ENCODE results near the gene GDF7.

Gene GDF7

GRCh38 chr2:20675701-20676352, 8.9 kb downstream of the GDF7 start:
- DNase-seq = peak; percentile 8

- DNase-seq = no peak
Measured at GRCh38 chr2:20676353-20677215, 9.6 kb downstream of the GDF7 start.

- no peak for DNase-seq
Measured at GRCh38 chr2:20677301-20678085, 10.5 kb downstream of the GDF7 start.

- no peak for DNase-seq
Measured at GRCh38 chr2:20678086-20678395, 11.1 kb downstream of the GDF7 start.

DNA sequence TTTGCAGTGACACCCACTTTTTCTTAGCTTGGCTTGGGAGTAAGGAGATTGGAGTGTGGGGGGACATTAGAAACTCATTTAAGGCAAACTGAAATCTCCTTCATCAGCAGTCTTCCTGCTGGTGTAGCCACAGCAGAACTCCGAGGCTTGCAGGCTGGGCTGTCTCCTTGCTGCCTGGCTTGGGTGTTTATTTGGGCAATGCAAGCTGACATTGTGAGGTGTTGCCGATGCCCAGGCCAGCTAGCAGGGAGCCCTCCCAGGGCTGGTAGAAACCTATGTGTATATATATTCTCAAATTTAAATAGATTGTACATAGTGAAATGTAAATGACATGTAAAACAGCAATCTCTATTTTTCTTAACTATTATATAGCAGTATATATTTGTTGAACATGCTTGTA, 11.8 kb downstream of the GDF7 start:
- DNase-seq = no peak

DNA sequence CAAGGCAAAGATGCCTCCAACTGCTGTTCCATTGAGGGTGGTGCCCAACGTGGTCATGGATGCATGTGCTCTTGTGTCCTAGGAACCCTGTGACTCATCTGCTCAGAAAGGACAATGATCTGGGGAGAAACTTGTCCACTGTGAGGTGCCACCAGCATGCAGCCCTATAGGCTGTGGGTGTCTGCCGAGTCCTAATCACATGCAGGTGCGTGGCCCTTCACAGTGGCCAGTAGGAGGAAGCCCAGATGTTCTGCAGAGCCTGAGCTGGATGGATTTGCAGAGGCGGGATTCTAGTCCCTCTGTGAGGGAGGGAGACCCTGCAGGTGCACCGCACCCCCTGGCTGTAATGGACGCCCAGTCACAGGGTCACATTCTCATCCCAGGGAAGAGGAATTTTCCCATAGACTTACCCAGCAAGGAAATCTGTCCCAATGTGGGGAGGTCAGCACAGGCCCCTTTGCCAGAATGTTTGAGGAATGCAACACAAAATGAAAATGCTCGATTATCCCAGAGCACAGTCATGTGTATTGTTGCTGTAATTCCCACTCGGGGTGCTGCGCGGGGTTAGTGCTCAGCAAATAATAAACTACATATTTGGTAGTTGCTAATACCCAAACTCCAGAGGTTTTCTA, 13.9 kb downstream of the GDF7 start:
- no peak for DNase-seq

DNA sequence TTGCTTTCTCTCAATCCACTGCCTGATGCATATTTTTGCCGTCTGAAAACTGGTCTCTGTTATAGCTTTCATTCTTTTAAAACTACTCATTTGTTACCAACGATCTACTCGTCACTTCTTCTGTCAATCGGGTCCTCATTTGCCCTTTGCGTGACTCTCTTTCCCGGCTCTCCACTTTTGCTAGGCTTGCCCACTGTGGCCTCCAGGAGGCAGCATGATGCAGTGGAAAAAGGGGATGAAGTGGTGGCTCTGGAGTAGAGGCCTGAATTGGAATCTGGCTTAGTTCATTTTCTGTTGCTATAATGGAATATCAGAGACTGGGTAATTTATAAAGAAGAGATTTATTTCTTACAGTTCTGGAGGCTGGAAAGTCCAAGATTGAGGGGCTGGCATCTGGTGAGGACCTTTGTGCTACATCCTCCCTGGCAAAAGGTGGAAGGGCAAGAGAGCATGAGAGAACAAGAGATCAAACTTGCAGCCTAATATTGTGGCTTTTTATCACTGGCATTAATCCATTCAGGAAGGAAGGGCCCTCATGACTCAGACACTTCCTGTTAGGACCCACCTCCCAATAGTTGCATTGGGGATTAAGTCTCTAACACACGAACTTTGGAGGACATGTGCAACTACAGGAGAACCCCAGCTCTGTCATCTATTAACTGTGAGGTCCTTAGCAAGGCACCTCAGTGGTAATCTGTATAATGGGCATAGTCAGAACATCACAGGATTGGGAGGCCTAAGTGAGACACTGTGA, 15.4 kb downstream of the GDF7 start:
- DNase-seq = no peak

DNA sequence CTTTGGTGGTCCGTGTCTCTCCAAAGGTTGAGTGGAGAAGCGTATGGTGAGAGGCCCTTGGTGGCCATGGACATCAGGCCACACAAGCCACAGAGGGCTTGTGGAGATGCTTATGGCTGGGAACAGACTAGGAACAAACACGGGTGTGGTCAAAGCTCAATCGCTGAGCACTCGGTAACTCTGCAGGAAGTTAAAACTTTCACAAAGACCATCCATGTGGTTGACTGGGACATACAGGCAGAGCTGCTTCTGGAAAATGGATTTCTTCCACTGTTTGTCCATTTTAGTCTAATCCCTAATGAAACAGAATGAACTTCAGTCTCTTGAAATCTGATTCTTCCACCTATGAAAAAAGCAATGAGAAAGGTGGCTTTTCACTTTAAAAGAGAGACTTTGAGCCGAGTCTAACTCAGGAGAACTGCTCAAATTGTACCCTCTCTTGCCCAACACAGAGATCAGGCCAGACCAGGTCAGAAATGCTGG, 17.7 kb downstream of the GDF7 start:
- no peak for DNase-seq

- no peak for DNase-seq
Measured at GRCh38 chr2:20687260-20687832, 20.4 kb downstream of the GDF7 start.

- DNase-seq = no peak
Measured at GRCh38 chr2:20689428-20690264, 22.7 kb downstream of the GDF7 start.

DNA sequence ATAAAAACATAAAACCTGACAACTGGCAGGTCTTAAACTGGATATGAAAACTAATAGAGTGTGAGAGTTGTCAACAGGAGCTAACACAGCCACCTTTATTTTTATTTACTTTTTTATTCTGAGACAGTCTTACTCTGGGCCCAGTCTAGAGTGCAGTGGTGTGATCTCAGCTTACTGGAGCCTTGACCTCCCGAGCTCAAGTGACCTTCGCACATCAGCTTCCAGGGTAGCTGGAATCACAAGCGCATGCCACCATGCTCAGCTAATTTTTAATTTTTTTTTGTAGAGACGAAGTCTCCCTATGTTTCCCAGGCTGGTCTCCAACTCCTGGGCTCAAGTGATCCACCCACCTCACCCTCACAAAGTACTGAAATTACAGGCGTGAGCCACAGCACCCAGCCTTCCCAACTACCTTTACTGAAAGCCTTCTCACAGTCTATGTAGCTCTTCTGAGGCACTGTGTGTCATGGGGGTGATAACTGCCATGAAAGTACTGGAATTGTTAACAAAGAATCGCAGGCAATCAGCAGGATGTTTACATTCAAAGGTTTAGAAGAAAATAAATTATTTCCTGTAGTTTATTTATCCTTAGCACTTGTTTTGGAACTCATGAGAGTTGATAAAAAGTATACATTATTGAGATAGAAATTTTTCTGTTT, 24.3 kb downstream of the GDF7 start:
- DNase-seq = no peak

- DNase-seq = no peak
Measured at GRCh38 chr2:20692081-20692480, 25.1 kb downstream of the GDF7 start.

GRCh38 chr2:20693317-20693716, 26.4 kb downstream of the GDF7 start:
- DNase-seq = no peak

- DNase-seq = no peak
Measured at GRCh38 chr2:20696366-20696765, 29.4 kb downstream of the GDF7 start.

DNA sequence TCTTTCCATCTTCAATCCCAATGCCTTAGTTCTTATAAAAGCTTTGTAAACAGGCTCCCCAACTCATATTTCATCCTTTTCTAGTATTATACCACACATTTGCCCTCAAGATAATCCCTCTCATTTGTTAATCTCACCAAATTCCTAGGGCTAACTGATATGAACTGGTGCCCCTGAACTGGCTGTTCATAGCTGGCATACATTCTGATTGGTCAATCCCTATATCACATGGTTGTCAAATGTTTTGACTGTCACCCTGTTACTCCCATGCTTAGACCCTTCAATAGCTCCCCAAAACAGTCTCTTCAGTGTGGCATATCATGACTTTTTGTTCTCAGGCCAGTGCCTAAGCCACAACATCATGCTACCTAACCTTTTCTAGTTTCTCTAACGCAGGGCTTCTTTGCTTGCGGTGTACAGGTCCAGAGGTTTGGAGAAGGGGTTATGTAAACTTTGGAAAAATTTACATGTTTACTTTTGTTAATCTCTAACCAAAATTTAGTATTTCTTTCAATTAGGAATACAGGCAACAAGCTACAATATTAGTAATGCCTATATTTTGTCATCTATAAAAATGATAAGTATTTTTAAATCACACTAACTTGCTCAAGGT, 30.5 kb downstream of the GDF7 start:
- no peak for DNase-seq

GRCh38 chr2:20698916-20699613, 32.1 kb downstream of the GDF7 start:
- DNase-seq = no peak

- DNase-seq = no peak
Measured at GRCh38 chr2:20702563-20702962, 35.6 kb downstream of the GDF7 start.

GRCh38 chr2:20704886-20705285, 37.9 kb downstream of the GDF7 start:
- no peak for DNase-seq

GRCh38 chr2:20706217-20706616, 39.3 kb downstream of the GDF7 start:
- no peak for DNase-seq

Measured in NCI-H510A treated with DMSO at 0.1 percent for 48 hours (cell line).